Tibial nerve (tissue), 4 donors: ENCODE data around the gene HECTD1. TPM values are rescaled to one million over a fixed set of nuclear protein-coding genes. Genes with fewer than 3 reads are reported as not detected.
"Not testable (repeated sequence)": the region's sequence is repeated elsewhere in the genome, so short reads cannot be mapped to it uniquely, and the experiment has no call there.

ENCODE experiments used
- DNase-seq, 2 donors: peaks; one replicate each; pipeline ENCODE4 v3.0.0-alpha.2; 2019; ENCODE audit warnings: low spot score in 2 of 2
- H3K27ac ChIP-seq, 4 donors: fragments of 200-600 bp; sonication (generic) in 3 of 4; one replicate each; pipeline ENCODE4 v1.5.1; 2017 to 2019; ENCODE audit warnings: mild to moderate bottlenecking in 1 of 4
- H3K27me3 ChIP-seq, 2 donors: fragments of 200-600 bp; sonication (generic) in 1 of 2; one replicate each; pipeline versions ENCODE4 v1.5.1 to v1.6.0; 2017 to 2019
- H3K36me3 ChIP-seq, 3 donors: fragments of 200-600 bp; sonication (generic); one replicate each; pipeline ENCODE4 v1.5.1; 2018 to 2019
- H3K4me1 ChIP-seq, 4 donors: fragments of 200-600 bp; sonication (generic) in 3 of 4; one replicate each; pipeline ENCODE4 v1.5.1; 2017 to 2019
- H3K4me3 ChIP-seq, 4 donors: fragments of 200-600 bp; sonication (generic) in 3 of 4; one replicate each; pipeline ENCODE4 v1.5.1; 2017 to 2019; ENCODE audit warnings: mild to moderate bottlenecking in 1 of 4, moderate library complexity in 1 of 4
- H3K9me3 ChIP-seq, 4 donors: fragments of 200-600 bp; sonication (generic) in 3 of 4; one replicate each; pipeline ENCODE4 v1.5.1; 2017 to 2019
- CTCF ChIP-seq, 5 experiments: fragments of 200-600 bp in 3 of 5; fragments of 450-650 bp in 2 of 5; sonication (generic) in 3 of 5; IDR thresholded peaks; one replicate each; pipeline ENCODE4 v1.5.1; 2016 to 2019; ENCODE audit warnings: antibody characterized with exemption in 5 of 5, mild to moderate bottlenecking in 3 of 5, moderate library complexity in 2 of 5
- EP300 ChIP-seq, 2 donors: sonication (generic); formaldehyde crosslinking; IDR thresholded peaks; one replicate each; pipeline ENCODE4 v1.6.1; 2017; ENCODE audit warnings: antibody characterized with exemption in 2 of 2, mild to moderate bottlenecking in 1 of 2
- POLR2A ChIP-seq, 2 donors: fragments of 450-650 bp; IDR thresholded peaks; one replicate each; pipeline ENCODE4 v1.6.1; 2017; ENCODE audit warnings: antibody characterized with exemption in 2 of 2, mild to moderate bottlenecking in 2 of 2, moderate library complexity in 2 of 2
- WGBS, 2 donors: methylation state at CpG; one replicate each; pipeline ENCODE4 v1.1.5; 2018; 5-methylcytosine and 5-hydroxymethylcytosine counted together
- total RNA-seq, 4 donors: library from RNA; depleted of rRNA; stranded (reverse); fragments of >200 nt; gene quantifications; one replicate each; pipeline ENCODE4 v1.1.0, GENCODE V29; 2016

Gene HECTD1
- total RNA-seq, 4 donors from 2014 or later: 183 to 225 (median 207) TPM

GRCh38 chr14:31070431-31070830 lies 137.2 kb downstream of the HECTD1 start:
- peaks cover 0 to 52% (median 0%) of the 10 kb centered on the region in 3 donors for H3K36me3 ChIP-seq
- H3K27ac ChIP-seq: no peak overlapping the region
- H3K4me1 ChIP-seq: peaks cover 0 to 6% (median 0%) of the 10 kb centered on the region in 4 donors
- 70 to 75% methylated on average over 5 of the region's 5 CpGs for WGBS, 2 donors
- no peak for DNase-seq
- no peaks in the 10 kb centered on the region for H3K9me3 ChIP-seq
- no peaks in the 10 kb centered on the region for H3K27me3 ChIP-seq
- no peak overlapping the region for H3K4me3 ChIP-seq
- TF ChIP-seq CTCF (IDR thresholded peaks at IDR 0.05): no peak
- no peak for TF ChIP-seq POLR2A (IDR thresholded peaks at IDR 0.05)
- no peak for TF ChIP-seq EP300 (IDR thresholded peaks at IDR 0.05)

GRCh38 chr14:31069343-31069742 lies 138.2 kb downstream of the HECTD1 start:
- no peak overlapping the region for H3K27ac ChIP-seq
- no peak overlapping the region for H3K4me3 ChIP-seq
- H3K36me3 ChIP-seq: peaks cover 0 to 41% (median 0%) of the 10 kb centered on the region in 3 donors
- peaks cover 0 to 6% (median 0%) of the 10 kb centered on the region in 4 donors for H3K4me1 ChIP-seq
- H3K9me3 ChIP-seq: no peaks in the 10 kb centered on the region
- no peaks in the 10 kb centered on the region for H3K27me3 ChIP-seq
- 90 to 92% methylated on average over 3 of the region's 3 CpGs for WGBS, 2 donors
- no peak for TF ChIP-seq EP300 (IDR thresholded peaks at IDR 0.05)
- no peak for TF ChIP-seq CTCF (IDR thresholded peaks at IDR 0.05)
- TF ChIP-seq POLR2A (IDR thresholded peaks at IDR 0.05): no peak
- DNase-seq: no peak

GRCh38 chr14:31068235-31068634 lies 139.4 kb downstream of the HECTD1 start:
- Histone ChIP-seq H3K4me3 (no peak overlapping the region), H3K36me3 (peaks cover 0 to 34% (median 0%) of the 10 kb centered on the region in 3 donors), H3K27ac (peak overlapping the region in 1 of 4 donors; percentile 26), H3K4me1 (peaks cover 0 to 6% (median 0%) of the 10 kb centered on the region in 4 donors), H3K9me3 (no peaks in the 10 kb centered on the region), H3K27me3 (no peaks in the 10 kb centered on the region)
- 83 to 84% methylated on average over 1 of the region's 1 CpG for WGBS, 2 donors
- TF ChIP-seq EP300 (IDR thresholded peaks at IDR 0.05): peak in 1 of 2 donors; percentile 57
- no peak for TF ChIP-seq CTCF (IDR thresholded peaks at IDR 0.05)
- DNase-seq: peak in 1 of 2 donors; percentile 23

GRCh38 chr14:31062908-31063307 lies 144.7 kb downstream of the HECTD1 start:
- WGBS, 2 donors: 89 to 90% methylated on average over 8 of the region's 8 CpGs
- H3K4me3 ChIP-seq, H3K4me1 ChIP-seq, H3K9me3 ChIP-seq, H3K27me3 ChIP-seq, H3K27ac ChIP-seq, H3K36me3 ChIP-seq, DNase-seq: not testable (repeated sequence)

- Histone ChIP-seq H3K27ac (no peak overlapping the region), H3K4me3 (no peak overlapping the region), H3K4me1 (no peaks in the 10 kb centered on the region), H3K9me3 (no peaks in the 10 kb centered on the region), H3K36me3 (no peaks in the 10 kb centered on the region), H3K27me3 (no peaks in the 10 kb centered on the region)
- WGBS, 2 donors: 75 to 89% methylated on average over 6 of the region's 6 CpGs
- TF ChIP-seq EP300 (IDR thresholded peaks at IDR 0.05) (no peak), POLR2A (IDR thresholded peaks at IDR 0.05) (no peak), CTCF (IDR thresholded peaks at IDR 0.05) (no peak)
- DNase-seq: no peak
Observed at GRCh38 chr14:31060253-31060875, 147.2 kb downstream of the HECTD1 start.
